AG04450 (cell line): ENCODE measurements around the gene AUTS2. TPM values are rescaled to one million over a fixed set of nuclear protein-coding genes. Genes with fewer than 3 reads are reported as not detected.

Experiments
- CTCF ChIA-PET: fragments of 300-600, 350-600 bp; formaldehyde crosslinking; extraction: SDS; loops from one replicate; lab custom pipeline; 2022; ENCODE audit warnings: antibody characterized with exemption, inconsistent platforms; lab: Charles Lee
- POLR2A ChIA-PET: fragments of 350-600 bp; formaldehyde crosslinking; extraction: SDS; loops from one replicate; lab custom pipeline; 2021; ENCODE audit warnings: antibody characterized with exemption, inconsistent platforms; lab: Yijun Ruan, JAX
- DNase-seq: peaks from one replicate; pipeline ENCODE4 v3.0.0-alpha.2; 2011; ENCODE audit warnings: low read depth, low spot score
- H3K27ac ChIP-seq: one replicate; pipeline ENCODE4 v1.5.1; 2012; ENCODE audit warnings: low read depth, low read length, control low read depth
- H3K27me3 ChIP-seq: one replicate; pipeline ENCODE4 v1.6.0; 2012; ENCODE audit warnings: low read length; ENCODE audit not compliant: control insufficient read depth, insufficient read depth
- H3K4me3 ChIP-seq: 2 replicates; pipeline ENCODE4 v1.5.1; 2011; ENCODE audit warnings: mild to moderate bottlenecking, low read depth, low read length, control low read depth
- H3K9me3 ChIP-seq: 2 replicates; pipeline ENCODE4 v1.5.1; 2012; ENCODE audit warnings: low read length; ENCODE audit not compliant: control insufficient read depth, insufficient read depth
- polyA plus RNA-seq: library from polyadenylated mRNA; depleted of rRNA; stranded (reverse); fragments of >200 nt; gene quantifications from 2 replicates; pipeline ENCODE4 v1.2.3, GENCODE V29; 2011
- TF ChIP-seq, protein P1 (sequence below): IDR thresholded peaks from 2 replicates; pipeline ENCODE4 v1.5.1; 2011; ENCODE audit warnings: low read depth, low read length, control low read depth, inconsistent platforms

Gene AUTS2
- polyA plus RNA-seq, 1 experiment: 1.5 TPM

DNA sequence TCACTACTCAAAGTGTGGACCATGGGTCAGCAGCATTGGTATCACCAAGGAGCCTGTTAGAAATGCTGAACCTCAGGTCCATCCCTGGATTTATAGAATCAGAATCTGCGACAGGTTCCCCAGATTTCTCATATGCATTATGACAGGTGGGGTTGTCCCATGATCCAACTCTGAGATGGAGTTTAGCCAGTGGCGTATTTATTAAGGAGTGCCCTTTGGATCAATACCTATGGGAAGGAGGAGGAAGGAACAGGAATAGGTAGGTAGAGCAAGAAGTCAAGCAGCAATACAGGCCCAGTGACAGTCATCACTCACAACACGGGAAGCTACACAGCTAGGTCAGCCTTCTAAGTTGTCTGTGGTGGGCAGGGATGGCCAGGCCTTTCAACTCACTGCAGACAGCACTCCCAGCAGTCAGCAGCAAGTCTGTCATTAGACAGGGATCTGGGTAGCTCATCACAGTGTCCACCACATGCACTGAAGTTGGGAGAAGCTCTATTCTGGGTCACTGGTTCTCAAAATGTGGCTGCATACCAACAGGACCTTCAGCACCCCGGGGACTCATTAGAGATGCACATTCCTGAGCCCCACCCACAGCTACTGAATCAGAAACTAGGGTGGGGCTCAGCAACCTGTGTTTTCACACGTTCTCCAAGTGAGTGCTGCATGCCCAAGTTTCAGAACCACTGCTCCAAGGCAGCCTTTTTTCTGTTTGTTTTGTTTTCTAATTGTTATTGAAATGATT is 1001.3 kb downstream of the AUTS2 start:
- ChIA-PET CTCF (no interaction called here), POLR2A (no interaction called here)
- Histone ChIP-seq H3K4me3 (no peak overlapping the region), H3K27ac (no peak overlapping the region), H3K27me3 (peaks cover 27% of the 10 kb centered on the region), H3K9me3 (no peaks in the 10 kb centered on the region; the same call in 1 of the 2 replicates)
- no peak for DNase-seq
- TF ChIP-seq, protein P1, sequence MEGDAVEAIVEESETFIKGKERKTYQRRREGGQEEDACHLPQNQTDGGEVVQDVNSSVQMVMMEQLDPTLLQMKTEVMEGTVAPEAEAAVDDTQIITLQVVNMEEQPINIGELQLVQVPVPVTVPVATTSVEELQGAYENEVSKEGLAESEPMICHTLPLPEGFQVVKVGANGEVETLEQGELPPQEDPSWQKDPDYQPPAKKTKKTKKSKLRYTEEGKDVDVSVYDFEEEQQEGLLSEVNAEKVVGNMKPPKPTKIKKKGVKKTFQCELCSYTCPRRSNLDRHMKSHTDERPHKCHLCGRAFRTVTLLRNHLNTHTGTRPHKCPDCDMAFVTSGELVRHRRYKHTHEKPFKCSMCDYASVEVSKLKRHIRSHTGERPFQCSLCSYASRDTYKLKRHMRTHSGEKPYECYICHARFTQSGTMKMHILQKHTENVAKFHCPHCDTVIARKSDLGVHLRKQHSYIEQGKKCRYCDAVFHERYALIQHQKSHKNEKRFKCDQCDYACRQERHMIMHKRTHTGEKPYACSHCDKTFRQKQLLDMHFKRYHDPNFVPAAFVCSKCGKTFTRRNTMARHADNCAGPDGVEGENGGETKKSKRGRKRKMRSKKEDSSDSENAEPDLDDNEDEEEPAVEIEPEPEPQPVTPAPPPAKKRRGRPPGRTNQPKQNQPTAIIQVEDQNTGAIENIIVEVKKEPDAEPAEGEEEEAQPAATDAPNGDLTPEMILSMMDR: no peak

DNA sequence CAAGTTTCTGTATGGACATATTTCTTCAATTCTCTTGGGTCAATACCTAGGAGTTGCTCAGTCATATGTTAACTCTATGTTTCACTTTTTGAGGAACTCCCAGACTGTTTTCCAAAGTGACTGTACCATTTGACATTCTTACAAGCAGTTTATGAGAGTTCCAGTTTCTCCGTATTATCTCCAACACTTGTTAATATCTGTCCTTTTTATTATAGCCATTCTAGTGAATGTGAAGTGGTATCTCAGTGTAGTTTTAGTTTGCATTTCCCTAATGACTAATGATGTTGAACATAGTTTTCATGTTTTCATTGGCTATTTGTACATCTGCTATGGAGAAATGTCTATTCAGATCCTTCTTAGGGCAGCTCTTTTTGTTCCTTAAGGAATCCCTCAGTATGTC is 1002.7 kb downstream of the AUTS2 start:
- POLR2A ChIA-PET: no interaction called here
- peaks cover 21% of the 10 kb centered on the region for H3K27me3 ChIP-seq
- CTCF ChIA-PET: no interaction called here
- no peak for DNase-seq
- H3K27ac ChIP-seq: no peak overlapping the region
- no peak overlapping the region for H3K4me3 ChIP-seq
- no peaks in the 10 kb centered on the region for H3K9me3 ChIP-seq
- TF ChIP-seq, protein P1: no peak

DNA sequence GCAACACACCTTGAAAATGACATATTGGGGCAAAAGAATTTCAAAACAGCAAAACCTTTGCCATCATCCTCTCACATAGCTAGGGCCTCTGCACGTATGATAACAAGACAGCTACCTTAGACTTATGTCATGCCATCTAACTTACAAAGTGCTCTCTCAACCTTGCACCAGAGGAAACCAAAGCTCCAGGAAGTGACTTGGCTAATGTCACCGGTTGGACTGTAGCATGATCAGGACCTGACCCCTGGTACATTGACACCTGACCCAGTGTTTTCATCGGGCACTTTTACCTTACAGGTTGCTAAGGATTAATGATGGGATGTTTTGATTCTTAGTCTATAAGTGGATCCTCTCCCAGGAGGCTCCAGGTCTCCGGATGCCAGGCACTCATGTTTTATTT is 1003.8 kb downstream of the AUTS2 start:
- Histone ChIP-seq H3K9me3 (no peaks in the 10 kb centered on the region), H3K4me3 (no peak overlapping the region), H3K27me3 (peaks cover 13% of the 10 kb centered on the region), H3K27ac (no peak overlapping the region)
- ChIA-PET CTCF (no interaction called here), POLR2A (no interaction called here)
- no peak for DNase-seq
- TF ChIP-seq, protein P1: no peak

DNA sequence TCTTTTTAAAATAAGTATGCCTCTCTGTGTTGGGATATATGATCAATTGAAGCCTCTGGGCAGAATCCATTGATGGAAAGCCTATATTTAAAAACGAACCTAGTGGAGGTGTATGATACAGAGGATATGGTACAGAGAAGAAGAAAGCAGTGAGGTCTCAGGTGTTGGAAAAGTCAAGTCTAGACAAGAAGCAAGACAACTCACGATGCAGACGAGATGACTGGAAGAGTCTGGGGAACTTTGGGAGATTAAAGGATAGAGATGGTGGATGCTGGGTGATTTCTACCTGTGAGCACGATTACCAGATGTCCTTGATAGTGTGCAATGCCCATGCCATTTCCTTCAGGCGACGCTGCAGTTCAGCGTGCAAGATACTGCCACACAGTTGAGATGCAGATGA is 1009.0 kb downstream of the AUTS2 start:
- no peaks in the 10 kb centered on the region for H3K9me3 ChIP-seq
- no peak overlapping the region for H3K4me3 ChIP-seq
- ChIA-PET CTCF (no interaction called here), POLR2A (no interaction called here)
- no peak overlapping the region for H3K27ac ChIP-seq
- TF ChIP-seq, protein P1: no peak
- peaks cover 5% of the 10 kb centered on the region for H3K27me3 ChIP-seq
- no peak for DNase-seq

DNA sequence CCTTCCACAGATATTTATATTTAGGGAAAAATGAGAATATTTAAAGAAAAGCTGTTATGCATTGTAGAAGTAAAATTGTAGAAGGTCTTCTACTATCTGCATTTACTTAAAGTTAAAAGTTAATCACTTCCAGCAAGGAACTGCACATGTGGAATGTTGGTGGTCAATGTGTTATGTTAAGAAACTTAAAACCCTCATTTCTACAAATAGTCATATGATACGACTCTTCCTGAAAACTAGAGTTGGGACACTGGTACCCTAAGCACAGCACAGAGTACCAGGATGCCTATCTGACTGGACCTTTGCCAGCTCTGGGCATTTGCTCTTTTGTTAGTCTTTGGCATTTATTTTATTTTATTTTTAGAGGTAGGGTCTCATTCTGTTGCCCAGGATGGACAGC is 1009.5 kb downstream of the AUTS2 start:
- TF ChIP-seq, protein P1: no peak
- H3K27me3 ChIP-seq: peaks cover 5% of the 10 kb centered on the region
- DNase-seq: no peak
- H3K27ac ChIP-seq: no peak overlapping the region
- POLR2A ChIA-PET: no interaction called here
- no peak overlapping the region for H3K4me3 ChIP-seq
- no peaks in the 10 kb centered on the region for H3K9me3 ChIP-seq
- CTCF ChIA-PET: no interaction called here
